Activated CD4-positive, alpha-beta memory T cell treated with anti-CD3 and anti-CD28 coated beads, Interleukin-2, amount 10 ng/mL, durations not matched to agents 7 days and 5 days (primary cell): ENCODE measurements around the gene PCDH11Y. TPM values are rescaled to one million over a fixed set of nuclear protein-coding genes. Genes with fewer than 3 reads are reported as not detected.
"Not testable (repeated sequence)": the region's sequence is repeated elsewhere in the genome, so short reads cannot be mapped to it uniquely, and the experiment has no call there.

Experiments used
- CTCF ChIA-PET: fragments of 350-600 bp; sonication (Branson Sonifier 250); formaldehyde crosslinking; loops from one replicate; lab custom pipeline; 2021; ENCODE audit warnings: antibody characterized with exemption, inconsistent platforms; lab: Charles Lee
- POLR2A ChIA-PET: fragments of 350-600 bp; sonication (Branson Sonifier 250); formaldehyde crosslinking; loops from one replicate; lab custom pipeline; 2021; ENCODE audit warnings: antibody characterized with exemption; lab: Charles Lee
- DNase-seq: peaks from one replicate; pipeline ENCODE4 v3.0.0-alpha.2; 2020
- H3K27ac Mint-ChIP-seq: one replicate; pipeline ENCODE4 v1.8.0; 2021; ENCODE audit warnings: mild to moderate bottlenecking, mixed read lengths
- H3K27me3 Mint-ChIP-seq: one replicate; pipeline ENCODE4 v1.8.0; 2021; ENCODE audit warnings: mixed read lengths
- H3K36me3 Mint-ChIP-seq: one replicate; pipeline ENCODE4 v1.8.0; 2021; ENCODE audit warnings: low read depth, mixed read lengths
- H3K4me1 Mint-ChIP-seq: one replicate; pipeline ENCODE4 v1.8.0; 2021; ENCODE audit warnings: mixed read lengths
- H3K4me3 Mint-ChIP-seq: one replicate; pipeline ENCODE4 v1.8.0; 2021; ENCODE audit warnings: mild to moderate bottlenecking, mixed read lengths
- H3K9me3 Mint-ChIP-seq: one replicate; pipeline ENCODE4 v1.8.0; 2021; ENCODE audit warnings: mixed read lengths
- total RNA-seq, 2 experiments: library from RNA; stranded (reverse); gene quantifications; one replicate each; pipeline ENCODE4 v1.2.3, GENCODE V29; 2021

The PCDH11Y gene
- total RNA-seq, 2 experiments from 2014 or later: not detected

GRCh38 chrY:5638589-5638988 is 638.5 kb downstream of the PCDH11Y start:
- CTCF ChIA-PET, POLR2A ChIA-PET, H3K27me3 Mint-ChIP-seq, H3K4me3 Mint-ChIP-seq, H3K9me3 Mint-ChIP-seq, H3K4me1 Mint-ChIP-seq, H3K36me3 Mint-ChIP-seq, H3K27ac Mint-ChIP-seq, DNase-seq: not testable (repeated sequence)

DNA sequence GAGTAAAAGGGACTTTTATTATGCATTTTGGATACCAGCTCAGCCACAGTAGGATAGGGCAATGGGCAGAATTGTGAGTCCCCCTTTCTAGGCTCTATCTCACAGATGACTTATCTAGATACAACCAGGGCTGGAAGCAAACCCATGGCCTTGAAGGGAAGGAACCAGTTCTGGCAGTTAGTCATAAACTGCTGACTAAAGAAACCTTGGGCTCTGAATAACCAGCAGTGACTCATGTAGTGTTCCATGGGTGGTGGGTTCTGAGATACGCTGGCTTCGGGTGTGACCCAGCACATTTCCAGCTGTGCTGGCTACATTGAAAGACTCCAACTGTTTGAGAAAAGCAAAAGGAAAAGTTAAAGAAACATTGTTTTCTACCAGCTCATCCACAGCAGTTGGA is 679.2 kb downstream of the PCDH11Y start:
- H3K27me3 Mint-ChIP-seq, DNase-seq, H3K9me3 Mint-ChIP-seq, POLR2A ChIA-PET, H3K4me3 Mint-ChIP-seq, H3K4me1 Mint-ChIP-seq, H3K27ac Mint-ChIP-seq, CTCF ChIA-PET, H3K36me3 Mint-ChIP-seq: not testable (repeated sequence)

- H3K4me3 Mint-ChIP-seq, CTCF ChIA-PET, H3K9me3 Mint-ChIP-seq, DNase-seq, POLR2A ChIA-PET, H3K27me3 Mint-ChIP-seq, H3K4me1 Mint-ChIP-seq, H3K36me3 Mint-ChIP-seq, H3K27ac Mint-ChIP-seq: not testable (repeated sequence)
Observed at GRCh38 chrY:5708727-5709126, 708.6 kb downstream of the PCDH11Y start.

GRCh38 chrY:5709788-5710381 is 709.8 kb downstream of the PCDH11Y start:
- H3K9me3 Mint-ChIP-seq, CTCF ChIA-PET, DNase-seq, H3K4me3 Mint-ChIP-seq, H3K36me3 Mint-ChIP-seq, POLR2A ChIA-PET, H3K4me1 Mint-ChIP-seq, H3K27me3 Mint-ChIP-seq, H3K27ac Mint-ChIP-seq: not testable (repeated sequence)

DNA sequence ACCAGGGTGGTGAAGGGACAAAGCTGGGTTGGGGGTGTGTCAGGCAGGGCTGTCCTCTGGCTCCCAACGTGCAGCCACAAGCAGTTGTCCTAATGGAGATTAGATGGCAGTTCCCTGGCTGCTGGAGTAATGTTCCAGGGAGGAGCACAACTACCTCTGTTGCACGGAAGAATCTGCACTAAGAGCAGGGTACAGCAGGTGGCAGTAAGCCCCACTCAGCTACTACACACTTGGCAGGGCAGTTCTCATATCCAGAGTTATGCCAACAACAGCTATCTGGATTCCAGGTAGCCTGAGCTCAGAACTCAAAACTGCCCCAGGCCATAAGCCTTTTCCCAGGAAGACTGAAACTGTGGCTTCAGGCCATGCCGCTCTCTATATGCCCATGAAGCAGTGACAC is 761.3 kb downstream of the PCDH11Y start:
- H3K4me3 Mint-ChIP-seq, H3K4me1 Mint-ChIP-seq, H3K27me3 Mint-ChIP-seq, H3K9me3 Mint-ChIP-seq, H3K36me3 Mint-ChIP-seq, DNase-seq, POLR2A ChIA-PET, CTCF ChIA-PET, H3K27ac Mint-ChIP-seq: not testable (repeated sequence)

DNA sequence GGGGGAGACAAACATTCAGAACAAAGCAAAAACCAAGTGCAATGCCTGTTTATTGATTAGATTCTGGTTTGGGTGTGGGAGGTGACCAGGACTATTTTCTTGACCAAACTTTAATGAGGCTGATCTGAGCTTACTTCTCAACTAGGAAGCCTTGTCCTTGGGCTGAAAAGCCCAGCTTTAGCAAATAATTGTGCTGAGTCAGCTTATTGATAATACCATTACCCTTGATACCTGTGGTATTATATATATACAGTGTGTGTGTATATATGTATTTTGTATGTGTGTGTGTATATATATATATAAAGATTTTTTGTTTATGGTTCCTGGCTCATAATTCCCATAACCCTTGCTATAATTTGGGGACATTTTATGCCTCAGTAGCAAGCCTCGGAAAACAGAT is 776.4 kb downstream of the PCDH11Y start:
- H3K27me3 Mint-ChIP-seq, POLR2A ChIA-PET, H3K9me3 Mint-ChIP-seq, DNase-seq, H3K4me3 Mint-ChIP-seq, CTCF ChIA-PET, H3K4me1 Mint-ChIP-seq, H3K36me3 Mint-ChIP-seq, H3K27ac Mint-ChIP-seq: not testable (repeated sequence)
